HG03108 (cell line): ENCODE measurements around the gene NECAP2.
"Not testable (repeated sequence)": the region's sequence is repeated elsewhere in the genome, so short reads cannot be mapped to it uniquely, and the experiment has no call there.

Source experiments
- ATAC-seq: cut with Tn5 transposase; IDR thresholded peaks from one replicate; pipeline ENCODE4 v1.9.1; 2021; ENCODE audit warnings: moderate library complexity; ENCODE audit not compliant: unreplicated experiment

Gene NECAP2

DNA sequence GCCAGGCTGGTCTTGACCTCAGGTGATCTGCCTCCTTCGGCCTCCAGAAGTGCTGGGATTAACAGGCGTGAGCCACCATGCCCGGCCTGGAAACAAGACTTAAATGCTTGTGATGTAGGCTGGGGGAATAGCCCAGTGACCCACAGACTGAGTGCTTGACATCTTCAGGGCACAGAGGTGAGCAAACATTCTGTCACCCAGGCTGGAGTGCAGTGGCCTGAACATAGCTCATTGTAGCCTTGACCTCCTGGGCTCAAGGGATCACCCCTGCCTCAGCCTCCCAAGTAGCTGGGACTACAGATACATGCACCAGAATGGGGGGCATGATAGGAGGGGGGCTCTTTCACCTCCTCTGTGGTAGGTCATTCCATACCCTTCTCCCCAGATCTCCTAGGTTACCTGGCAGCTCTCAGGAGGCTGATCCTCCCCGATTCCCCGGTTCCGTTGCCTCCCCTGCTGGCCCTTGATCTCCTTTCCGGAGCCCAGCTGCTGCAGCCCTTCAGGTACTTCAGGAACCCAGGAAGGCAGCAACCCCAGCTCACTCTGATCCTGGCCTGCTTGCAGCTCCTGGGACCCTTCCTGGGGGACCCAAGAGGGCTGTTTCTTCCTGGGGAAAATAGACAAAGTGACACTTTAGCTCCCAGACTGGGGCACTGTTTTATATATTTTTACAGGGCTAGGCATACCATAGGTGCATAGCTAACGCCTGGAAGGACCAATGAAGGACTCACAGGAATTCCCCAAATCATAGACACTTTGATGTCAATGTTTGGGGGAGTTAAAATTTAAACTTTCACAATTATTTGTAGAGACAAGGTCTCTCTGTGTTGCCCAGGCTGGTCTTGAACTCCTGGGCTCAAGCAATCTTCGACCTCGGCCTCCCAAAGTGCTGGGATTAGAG is 15.1 kb upstream of the NECAP2 start:
- no peak for ATAC-seq

DNA sequence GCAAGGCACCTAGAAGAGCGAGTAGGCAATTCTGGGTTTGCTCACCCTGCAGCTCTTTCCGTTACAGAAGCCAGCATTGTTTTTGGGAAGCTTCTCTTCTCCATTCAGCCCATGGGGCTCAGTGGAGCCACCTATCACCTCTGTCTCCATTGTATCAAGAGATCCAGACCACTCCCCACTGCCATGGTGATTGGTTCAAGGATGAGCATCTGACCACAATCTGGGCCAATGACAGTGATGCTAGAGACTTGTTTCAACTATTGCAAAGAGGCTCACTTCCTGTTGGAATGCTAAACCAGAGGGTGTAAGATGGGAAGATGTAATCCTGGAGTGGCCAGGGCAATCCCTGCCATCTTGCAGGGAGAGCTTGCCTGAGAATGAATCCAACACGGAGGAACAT is 9.9 kb upstream of the NECAP2 start:
- no peak for ATAC-seq

DNA sequence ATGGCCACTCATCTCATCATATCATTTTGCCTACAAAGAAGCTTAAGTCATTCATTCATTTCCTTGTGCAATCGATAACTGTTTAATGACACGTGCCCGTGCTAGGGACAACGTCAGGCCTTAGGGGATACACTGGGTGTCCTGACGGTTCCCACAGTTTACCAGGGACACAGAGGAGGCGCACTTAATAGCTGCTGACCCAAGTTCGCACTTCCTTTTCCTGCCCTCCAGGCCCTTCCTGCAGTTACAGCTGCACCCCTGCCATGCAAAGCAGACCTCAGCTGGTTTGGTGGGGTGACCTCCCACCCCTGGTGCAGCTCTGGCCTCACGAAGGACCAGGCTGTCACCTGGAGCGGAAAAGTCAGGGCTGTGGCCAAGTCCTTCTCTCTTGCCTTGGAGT is 7.5 kb upstream of the NECAP2 start:
- ATAC-seq: no peak

DNA sequence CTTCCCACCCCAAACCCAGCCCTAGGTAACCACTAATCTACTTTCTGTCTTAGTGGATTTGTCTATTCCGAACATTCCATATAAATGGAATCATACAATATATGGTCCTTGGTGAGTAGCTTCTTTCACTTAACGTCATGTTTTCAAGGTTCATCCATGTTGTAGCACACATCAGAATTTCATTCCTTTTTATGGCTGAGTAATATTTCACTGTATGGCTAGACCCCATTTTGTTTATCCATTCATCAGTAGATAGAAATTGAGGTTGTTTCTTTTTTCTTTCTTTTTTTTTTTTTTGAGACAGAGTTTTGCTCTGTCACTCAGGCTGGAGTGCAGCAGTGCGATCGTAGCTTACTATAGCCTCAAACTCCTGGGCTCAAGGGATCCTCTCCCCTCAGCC is 6.5 kb upstream of the NECAP2 start:
- ATAC-seq: no peak

DNA sequence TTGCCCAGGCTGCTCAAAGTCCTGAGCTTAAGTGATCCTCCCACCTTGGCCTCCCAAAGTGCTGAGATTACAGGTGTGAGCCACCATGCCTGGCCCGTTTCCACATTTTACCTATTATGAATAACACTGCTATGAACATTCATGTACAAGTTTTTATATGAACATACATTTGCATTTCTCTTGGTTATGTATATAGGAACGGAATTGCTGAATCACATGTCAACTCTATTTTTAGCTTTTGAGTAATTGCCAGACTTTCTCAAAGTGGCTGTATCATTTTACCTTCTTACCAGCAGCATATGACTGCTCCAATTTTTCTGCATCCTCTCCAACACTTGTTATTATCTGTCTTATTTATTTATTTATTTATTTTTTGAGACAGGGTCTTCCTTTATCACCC is 6.0 kb upstream of the NECAP2 start:
- no peak for ATAC-seq

DNA sequence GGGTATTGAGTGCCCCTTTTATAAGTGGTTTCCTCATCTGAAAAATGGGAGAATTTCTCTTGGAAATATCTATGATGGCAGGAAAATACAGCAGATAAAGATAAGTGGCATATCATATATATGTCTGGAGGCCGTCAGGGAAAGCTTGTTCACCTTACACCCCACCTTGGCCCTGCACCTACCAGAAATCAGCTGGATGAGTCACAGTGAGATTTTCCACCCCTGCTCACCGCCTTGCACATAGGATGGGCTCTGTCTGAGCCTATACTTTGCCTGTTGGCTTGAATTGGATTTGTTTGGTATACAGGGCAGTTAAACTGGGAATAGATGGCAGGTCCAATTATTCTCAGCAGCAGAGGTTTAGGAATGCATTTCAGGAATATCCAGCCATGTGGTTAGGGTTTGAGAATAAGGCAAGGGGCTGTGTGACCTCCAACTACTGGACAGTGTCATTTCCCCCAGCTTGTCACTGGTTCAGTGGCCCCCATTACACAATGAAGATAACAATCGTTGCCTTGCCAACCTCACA is 3.5 kb upstream of the NECAP2 start, which contains the start of gene SPATA21:
Gene SPATA21 (minus strand): TSS at position 479 of the 529 bp plus-strand sequence. CDS start 6,053 bp downstream, outside the sequence.
- no peak for ATAC-seq

DNA sequence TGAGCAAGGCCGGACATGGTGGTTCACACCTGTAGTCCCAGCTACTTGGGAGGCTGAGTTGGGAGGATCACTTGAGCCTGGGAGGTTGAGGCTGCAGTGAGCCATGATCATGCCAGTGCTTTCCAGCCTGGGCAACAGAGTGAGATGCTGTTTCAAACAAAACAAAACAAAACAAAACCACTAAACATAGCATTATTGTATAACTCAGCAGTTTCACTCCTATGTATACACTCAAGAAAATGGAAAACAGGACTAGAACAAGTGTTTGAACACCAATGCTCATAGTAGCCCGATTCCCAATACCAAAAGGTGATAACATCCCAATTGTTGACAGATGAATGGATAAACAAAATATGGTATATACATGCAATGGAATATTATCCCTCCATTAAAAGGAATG is 2.0 kb upstream of the NECAP2 start:
- ATAC-seq: no peak

DNA sequence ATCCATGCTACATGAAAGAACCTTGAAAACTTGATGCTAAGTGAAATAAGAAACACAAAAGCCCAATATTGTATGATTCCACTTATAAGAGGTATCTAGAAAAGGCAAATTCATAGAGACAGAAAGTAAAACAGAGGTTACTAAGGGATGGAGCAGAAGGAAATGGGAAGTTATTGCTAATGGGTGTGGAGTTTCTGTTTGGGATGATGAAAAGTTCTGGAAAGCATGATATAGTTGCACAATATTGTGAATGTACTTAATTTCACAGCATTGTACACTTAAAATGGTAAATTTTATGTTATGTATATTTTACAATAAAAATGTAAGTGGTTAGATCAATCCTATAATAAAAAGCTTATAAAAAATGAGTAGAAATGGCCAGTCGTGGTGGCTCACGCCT is 1.6 kb upstream of the NECAP2 start:
- no peak for ATAC-seq

DNA sequence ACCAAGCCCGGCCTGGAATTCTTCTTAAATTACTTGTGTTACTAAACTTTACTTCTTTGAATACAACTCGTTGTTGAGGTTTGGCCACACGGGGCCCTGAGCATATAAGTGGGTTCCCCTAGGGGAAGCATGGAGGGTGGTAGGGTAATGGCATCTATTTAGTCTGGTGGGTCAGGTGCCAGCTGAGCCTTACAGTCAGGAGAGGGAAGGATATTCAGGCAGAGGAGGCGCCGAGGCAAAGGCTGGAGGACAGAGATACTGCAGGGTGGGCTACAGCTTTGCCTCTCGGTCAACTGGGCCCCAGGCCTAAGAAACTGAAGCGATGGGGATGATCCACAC is 424 bp upstream of the NECAP2 start:
- ATAC-seq: no peak

DNA sequence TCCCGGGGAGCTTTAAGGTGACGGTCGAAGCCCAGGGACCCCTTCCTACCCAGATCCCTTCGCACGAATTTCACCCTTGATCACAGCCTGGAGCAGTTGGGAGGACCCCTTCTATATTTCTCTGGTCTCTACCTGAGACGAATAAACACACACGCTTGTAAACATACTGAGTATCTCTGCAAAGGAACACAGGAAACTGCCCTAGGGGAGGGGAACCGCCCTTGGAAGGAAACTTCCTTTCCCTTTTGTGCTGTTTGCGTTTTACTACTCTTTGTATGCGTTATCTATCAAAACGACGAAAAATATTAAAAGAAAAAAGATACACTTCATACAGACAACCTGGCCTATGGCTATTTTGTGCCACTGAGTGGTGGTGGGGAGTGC is 750 bp downstream of the NECAP2 start:
- ATAC-seq: no peak

DNA sequence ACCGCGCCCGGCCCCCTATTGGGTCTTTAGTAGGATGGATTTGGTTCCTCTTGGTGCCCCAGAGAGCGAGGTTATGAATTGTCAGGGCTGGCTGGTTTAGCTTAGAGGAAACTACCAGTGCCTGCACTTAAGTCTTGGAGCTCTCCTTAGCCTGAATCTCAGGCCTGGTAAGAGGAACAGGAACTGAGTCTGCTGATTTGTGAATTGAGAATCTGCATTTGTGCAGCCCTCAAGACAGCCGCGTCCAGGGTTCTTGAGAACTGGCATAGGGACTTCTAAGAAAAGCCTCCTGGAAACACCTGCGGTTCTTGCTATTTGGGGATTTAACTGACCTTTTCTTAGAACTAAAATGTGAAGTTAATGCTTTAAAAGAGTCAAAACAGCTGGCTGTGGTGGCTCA is 1.7 kb downstream of the NECAP2 start:
- no peak for ATAC-seq

DNA sequence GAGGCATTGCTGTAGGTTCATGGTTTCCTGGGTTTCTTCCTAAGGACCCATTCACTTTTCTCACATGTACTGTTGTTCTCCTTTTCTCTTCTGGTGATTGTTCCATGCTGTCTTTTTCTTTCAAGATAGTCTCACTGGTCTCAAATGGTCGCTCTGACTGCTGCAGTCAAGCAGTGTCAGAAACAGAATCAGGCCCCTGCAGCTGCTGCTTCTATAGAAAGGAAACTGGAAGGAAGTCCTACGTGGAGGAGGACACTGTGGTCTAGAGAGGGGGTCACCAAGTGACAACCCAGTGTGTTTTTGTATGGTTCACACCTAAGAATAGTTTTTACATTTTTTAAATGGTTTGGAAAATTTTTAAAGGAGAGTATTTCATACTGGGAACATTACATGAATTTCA is 2.4 kb downstream of the NECAP2 start:
- ATAC-seq: no peak

DNA sequence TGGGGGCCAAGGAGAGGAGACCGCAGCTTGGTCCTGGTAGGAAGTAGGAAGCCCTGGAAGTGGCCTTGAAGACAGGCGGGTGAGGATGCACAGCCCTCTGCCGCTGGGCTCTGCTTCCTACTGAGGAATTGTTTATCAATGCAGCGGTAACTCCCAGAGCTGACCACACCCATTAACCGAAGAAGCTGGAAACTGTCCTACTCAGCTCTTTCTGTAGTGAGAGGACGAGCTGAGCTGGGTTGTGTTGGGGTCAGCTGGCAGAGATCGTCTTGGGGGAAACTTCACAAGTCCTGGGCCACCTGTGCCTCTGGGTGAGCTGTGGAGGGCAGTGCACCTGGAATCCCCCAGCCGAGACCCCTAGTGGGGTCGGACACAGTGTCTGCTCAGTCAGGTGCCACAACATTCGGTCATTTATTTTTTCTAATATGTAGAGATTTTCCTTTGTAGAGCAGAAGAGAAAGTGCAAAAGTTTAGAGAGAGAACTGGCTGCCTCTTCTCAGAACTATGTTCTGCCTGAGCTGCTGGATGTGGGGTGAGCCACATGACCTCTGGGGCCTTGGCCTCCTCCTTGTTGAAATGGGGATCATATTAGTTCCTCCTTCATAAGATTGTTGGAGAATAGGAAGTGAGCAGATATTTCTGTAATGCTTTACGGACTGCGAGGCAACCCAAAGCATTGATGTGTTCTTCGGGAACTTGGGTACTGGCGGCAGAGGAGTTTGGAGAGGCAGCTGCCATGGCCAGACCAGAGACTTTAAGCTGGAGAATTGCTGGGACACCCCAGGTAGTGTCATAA is 3.6 kb downstream of the NECAP2 start:
- ATAC-seq: no peak

DNA sequence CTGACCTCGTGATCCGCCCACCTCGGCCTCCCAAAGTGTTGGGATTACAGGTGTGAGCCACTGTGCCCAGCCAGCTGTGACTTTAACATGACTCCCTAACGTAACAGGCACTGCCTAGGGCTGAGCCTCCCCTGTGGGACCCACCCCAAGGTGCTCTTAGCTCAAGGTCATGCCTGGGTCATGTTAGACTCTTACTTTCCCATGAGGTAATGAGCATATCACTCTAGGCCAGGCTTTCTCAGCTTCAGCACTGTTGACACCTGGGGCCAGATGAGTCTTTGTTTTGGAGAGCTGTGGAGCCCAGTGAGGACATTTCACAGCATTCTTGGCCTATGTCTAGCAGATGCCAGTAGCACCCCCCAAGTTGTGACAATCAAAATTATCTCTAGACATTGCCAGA is 4.5 kb downstream of the NECAP2 start:
- no peak for ATAC-seq

DNA sequence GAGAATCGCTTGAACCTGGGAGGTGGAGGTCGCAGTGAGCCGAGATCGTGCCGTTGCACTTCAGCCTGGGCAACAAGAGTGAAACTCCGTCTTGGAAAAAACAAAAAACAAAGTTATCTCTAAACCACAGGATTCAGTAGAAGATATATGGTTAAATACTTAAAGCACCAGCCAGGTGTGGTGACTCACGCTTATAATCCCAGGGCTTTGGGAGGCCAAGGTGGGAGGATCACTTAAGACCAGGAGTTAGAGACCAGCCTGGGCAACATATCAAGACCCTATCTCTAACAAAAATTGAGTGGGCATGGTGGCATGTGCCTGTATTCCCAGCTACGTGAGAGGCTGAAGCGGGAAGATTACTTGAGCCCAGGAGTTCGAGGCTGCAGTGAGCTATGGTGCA is 5.6 kb downstream of the NECAP2 start:
- no peak for ATAC-seq

DNA sequence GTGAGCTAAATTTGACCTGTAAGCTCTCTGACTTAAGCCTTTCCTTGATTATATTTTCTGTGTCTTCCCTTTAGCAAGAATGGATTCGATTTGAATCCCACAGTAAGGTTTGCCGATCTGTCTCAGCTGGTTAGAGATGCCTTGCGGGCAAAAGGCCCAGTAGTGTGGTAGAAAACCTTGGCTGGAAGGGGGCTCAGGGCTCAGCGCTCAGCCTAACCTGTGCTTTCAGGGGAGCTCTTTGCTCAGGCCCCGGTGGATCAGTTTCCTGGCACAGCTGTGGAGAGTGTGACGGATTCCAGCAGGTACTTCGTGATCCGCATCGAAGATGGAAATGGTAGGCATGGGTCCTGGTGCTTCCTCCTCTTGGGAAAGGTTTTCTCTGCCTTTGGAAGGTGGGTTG is 7.1 kb downstream of the NECAP2 start:
- no peak for ATAC-seq

DNA sequence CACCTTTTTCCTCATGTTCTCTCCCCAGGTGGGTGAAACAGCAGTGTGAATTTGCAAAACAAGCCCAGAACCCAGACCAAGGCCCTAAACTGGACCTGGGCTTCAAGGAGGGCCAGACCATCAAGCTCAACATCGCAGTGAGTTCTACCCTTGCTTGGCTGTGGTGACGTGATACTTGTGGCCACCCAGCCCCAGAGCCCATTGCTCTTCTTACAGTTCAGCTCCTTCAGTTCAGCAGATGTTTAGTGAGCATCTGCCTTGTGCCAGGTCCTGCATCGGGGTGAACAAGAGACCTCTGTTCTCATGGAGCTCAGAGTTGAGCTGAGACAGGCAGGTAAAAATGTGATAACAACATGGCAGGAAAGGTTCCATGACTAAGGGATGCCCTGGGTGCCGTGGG is 8.5 kb downstream of the NECAP2 start:
- no peak for ATAC-seq

DNA sequence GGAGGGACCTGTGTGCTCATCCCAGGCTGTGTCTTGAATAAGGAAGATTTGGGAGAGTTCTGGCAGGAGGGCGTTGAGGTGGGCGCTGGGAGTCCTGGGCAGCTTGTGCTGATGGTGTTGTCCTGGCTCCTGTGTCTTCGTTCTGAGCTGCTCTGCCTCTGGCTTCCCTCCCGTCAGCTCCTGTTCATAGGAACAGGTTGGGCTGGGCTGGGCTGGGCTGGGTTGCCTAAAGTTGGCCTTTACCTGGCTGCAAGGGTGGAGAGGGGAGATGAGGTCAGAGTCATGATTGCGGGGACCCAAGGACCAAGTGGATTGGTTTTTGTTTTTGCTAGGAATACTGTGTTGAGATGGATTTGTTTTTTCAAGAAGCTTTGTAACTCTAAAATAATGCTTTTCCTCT is 9.1 kb downstream of the NECAP2 start:
- no peak for ATAC-seq

DNA sequence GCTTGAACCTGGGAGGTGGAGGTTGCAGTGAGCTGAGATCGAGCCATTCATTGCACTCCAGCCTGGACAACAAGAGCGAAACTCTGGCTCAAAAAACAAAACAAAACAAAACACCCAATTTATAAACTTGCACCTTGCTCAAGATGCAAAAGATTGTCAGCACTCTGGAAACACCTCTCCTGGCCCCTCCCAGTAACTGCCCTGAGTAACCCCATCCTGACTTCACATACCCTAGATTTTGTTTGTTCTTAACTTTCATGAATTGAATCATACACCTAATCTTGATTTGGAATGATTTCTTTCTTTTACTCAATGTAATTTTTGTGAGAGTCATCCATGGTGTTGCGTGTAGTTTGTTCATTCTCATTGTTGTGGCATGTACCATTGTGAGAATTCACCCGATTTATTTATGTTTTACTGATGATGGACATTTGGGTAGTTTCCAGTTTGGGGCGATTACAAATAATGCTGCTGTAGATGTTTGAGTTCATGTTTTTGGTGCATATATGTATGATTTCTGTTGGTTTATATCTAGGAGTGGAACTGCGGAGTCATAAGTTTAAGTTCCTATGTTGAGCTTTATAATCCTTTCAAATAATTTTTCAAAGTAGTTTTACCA is 10.4 kb downstream of the NECAP2 start:
- no peak for ATAC-seq

DNA sequence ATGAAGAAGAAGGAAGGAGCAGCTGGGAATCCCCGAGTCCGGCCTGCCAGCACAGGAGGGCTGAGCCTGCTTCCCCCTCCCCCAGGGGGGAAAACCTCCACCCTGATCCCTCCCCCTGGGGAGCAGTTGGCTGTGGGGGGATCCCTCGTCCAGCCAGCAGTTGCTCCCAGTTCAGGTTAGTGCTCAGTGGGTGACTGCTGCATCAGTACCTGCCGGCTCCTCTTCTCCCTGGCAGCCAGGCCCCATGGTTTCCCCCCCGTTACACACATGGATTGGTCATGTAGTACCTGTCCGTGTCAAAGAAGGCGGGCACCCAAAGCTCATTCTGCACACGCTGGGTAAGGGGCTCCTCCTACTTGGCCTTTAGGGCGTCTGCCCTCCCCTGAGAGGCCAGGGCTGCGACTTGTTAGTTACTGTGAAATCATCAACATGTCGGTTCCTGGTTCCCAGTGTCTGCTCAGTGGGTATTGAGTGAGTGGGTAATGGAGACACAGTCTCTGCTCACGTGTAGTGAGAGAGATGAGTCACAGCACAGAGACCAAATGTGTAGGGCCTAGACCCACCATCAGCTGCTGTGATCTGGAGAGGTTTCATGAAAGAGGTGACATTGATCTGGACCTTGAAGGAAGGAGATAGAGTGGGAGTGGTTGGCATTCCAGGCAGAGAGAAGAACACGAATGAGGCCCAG is 11.5 kb downstream of the NECAP2 start:
- no peak for ATAC-seq

DNA sequence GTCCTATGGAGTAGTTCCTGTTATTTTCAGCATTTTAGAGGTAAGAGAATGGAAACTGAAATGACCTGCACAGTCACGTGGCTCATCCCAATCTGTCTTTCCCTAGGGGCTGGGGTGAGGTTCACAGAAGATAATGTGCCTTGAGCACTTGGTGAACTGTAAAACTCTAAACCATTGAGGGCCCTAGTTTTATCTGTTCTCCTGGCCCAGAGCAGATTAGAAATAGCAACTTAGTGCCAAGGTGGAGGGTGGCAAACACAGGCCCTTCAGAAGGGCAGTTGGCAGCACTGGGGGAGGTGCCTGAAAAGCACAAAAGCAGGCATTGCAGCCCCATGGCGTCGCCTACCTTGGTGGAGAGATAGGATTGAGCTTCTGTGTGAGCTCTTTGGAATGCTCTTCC is 14.4 kb downstream of the NECAP2 start:
- ATAC-seq: not testable (repeated sequence)
